ENCODE measurements around the gene MGAT5B. TPM values are rescaled to one million over a fixed set of nuclear protein-coding genes. Genes with fewer than 3 reads are reported as not detected.

Gene MGAT5B
- total RNA-seq, 1 donor from 2014 or later, result 6.2 TPM

GRCh38 chr17:76924345-76925342 lies 56.4 kb downstream of the MGAT5B start:
- H3K4me3 Mint-ChIP-seq (ENCODE audit: unreplicated experiment), result no peak overlapping the region
- no peaks in the 10 kb centered on the region for H3K9me3 Mint-ChIP-seq (ENCODE audit: unreplicated experiment)

GRCh38 chr17:76925441-76925891 lies 57.3 kb downstream of the MGAT5B start:
- Mint-ChIP-seq H3K27ac (ENCODE audit: unreplicated experiment) (no peak overlapping the region), H3K9me3 (ENCODE audit: unreplicated experiment) (no peaks in the 10 kb centered on the region), H3K4me3 (ENCODE audit: unreplicated experiment) (no peak overlapping the region), H3K36me3 (ENCODE audit: low read depth, unreplicated experiment) (no peaks in the 10 kb centered on the region), H3K27me3 (ENCODE audit: unreplicated experiment) (peaks cover 6% of the 10 kb centered on the region), H3K4me1 (ENCODE audit: unreplicated experiment) (peaks cover 10% of the 10 kb centered on the region)
- DNase-seq (ENCODE audit: low spot score), result no peak
- TF ChIP-seq CTCF (IDR thresholded peaks at IDR 0.05; ENCODE audit: unreplicated experiment), result no peak

More at GRCh38 chr17:76924345-76925342, 56.4 kb downstream of the MGAT5B start:
- H3K36me3 Mint-ChIP-seq (ENCODE audit: low read depth, unreplicated experiment), result no peaks in the 10 kb centered on the region
- H3K27ac Mint-ChIP-seq (ENCODE audit: unreplicated experiment), result no peak overlapping the region
- TF ChIP-seq CTCF (IDR thresholded peaks at IDR 0.05; ENCODE audit: unreplicated experiment), result no peak
- peaks cover 10% of the 10 kb centered on the region for H3K4me1 Mint-ChIP-seq (ENCODE audit: unreplicated experiment)
- no peak for DNase-seq (ENCODE audit: low spot score)
- peaks cover 6% of the 10 kb centered on the region for H3K27me3 Mint-ChIP-seq (ENCODE audit: unreplicated experiment)

GRCh38 chr17:76926237-76926866 lies 58.1 kb downstream of the MGAT5B start:
- Mint-ChIP-seq H3K27me3 (ENCODE audit: unreplicated experiment) (peaks cover 7% of the 10 kb centered on the region), H3K4me3 (ENCODE audit: unreplicated experiment) (no peak overlapping the region), H3K9me3 (ENCODE audit: unreplicated experiment) (no peaks in the 10 kb centered on the region), H3K36me3 (ENCODE audit: low read depth, unreplicated experiment) (no peaks in the 10 kb centered on the region), H3K27ac (ENCODE audit: unreplicated experiment) (no peak overlapping the region), H3K4me1 (ENCODE audit: unreplicated experiment) (peaks cover 10% of the 10 kb centered on the region)
- no peak for TF ChIP-seq CTCF (IDR thresholded peaks at IDR 0.05; ENCODE audit: unreplicated experiment)
- DNase-seq (ENCODE audit: low spot score), result no peak

- DNase-seq (ENCODE audit: low spot score), result no peak
- Mint-ChIP-seq H3K27me3 (ENCODE audit: unreplicated experiment) (peaks cover 7% of the 10 kb centered on the region), H3K27ac (ENCODE audit: unreplicated experiment) (no peak overlapping the region), H3K4me3 (ENCODE audit: unreplicated experiment) (no peak overlapping the region), H3K9me3 (ENCODE audit: unreplicated experiment) (no peaks in the 10 kb centered on the region), H3K36me3 (ENCODE audit: low read depth, unreplicated experiment) (no peaks in the 10 kb centered on the region), H3K4me1 (ENCODE audit: unreplicated experiment) (peaks cover 3% of the 10 kb centered on the region)
- no peak for TF ChIP-seq CTCF (IDR thresholded peaks at IDR 0.05; ENCODE audit: unreplicated experiment)
Measured at GRCh38 chr17:76927577-76927976, 59.4 kb downstream of the MGAT5B start.
